NCI-H345 treated with DMSO at 0.1 percent for 48 hours (cell line): ENCODE results near the gene SDHAF3.
A peak's percentile ranks its signal among the peaks of the same experiment; 100 is the strongest.
"Not testable (repeated sequence)": the region's sequence is repeated elsewhere in the genome, so short reads cannot be mapped to it uniquely, and the experiment has no call there.

Source experiments
- DNase-seq: peaks from one replicate; lab custom pipeline; 2025; ENCODE audit not compliant: unreplicated experiment; lab: John Stamatoyannopoulos, UW

SDHAF3 gene

GRCh38 chr7:97120713-97121457 lies 3.4 kb downstream of the SDHAF3 start:
- no peak for DNase-seq

- not testable (repeated sequence) for DNase-seq
Observed at GRCh38 chr7:97123115-97123514, 5.6 kb downstream of the SDHAF3 start.

- no peak for DNase-seq
Observed at GRCh38 chr7:97126483-97127171, 9.1 kb downstream of the SDHAF3 start.

GRCh38 chr7:97128736-97129135 lies 11.2 kb downstream of the SDHAF3 start:
- DNase-seq = no peak

DNA sequence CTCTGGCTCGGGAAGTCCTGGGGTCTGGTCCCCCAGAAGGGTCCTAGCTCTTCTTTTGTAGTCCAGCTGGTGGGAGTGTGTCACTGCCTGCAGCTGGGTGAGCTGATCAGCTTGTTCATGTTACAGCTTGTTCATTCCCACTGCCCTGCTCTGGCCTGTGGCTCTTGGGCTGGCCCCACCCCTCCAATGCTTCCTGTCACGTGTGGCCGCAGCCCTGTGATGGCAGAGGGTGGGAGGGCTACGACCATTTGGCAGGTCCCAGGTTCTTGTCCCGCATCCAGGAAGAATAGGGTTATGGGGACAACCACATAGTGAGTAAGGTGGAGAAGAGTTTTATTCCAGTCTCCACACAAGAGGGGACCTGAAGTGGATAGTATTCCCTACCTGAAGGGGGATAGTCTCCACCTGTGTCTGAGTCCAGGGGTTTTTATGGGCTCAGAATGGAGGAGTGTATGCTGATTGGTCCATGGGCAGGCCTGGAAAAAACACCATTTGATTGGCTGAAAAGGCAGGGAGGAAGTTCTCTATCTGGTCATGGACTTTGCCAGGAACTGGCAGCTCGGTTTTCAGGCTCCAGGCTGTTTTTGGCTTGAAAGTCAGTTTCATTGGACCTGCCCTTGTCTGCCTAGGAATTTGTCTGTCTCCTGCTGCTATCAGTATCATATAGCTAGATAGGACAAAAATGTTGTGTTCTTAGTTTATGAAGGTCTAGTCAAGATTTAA lies 13.1 kb downstream of the SDHAF3 start:
- DNase-seq = no peak

- DNase-seq = no peak
Observed at GRCh38 chr7:97133159-97133558, 15.7 kb downstream of the SDHAF3 start.

GRCh38 chr7:97138830-97139229 lies 21.3 kb downstream of the SDHAF3 start:
- no peak for DNase-seq

DNA sequence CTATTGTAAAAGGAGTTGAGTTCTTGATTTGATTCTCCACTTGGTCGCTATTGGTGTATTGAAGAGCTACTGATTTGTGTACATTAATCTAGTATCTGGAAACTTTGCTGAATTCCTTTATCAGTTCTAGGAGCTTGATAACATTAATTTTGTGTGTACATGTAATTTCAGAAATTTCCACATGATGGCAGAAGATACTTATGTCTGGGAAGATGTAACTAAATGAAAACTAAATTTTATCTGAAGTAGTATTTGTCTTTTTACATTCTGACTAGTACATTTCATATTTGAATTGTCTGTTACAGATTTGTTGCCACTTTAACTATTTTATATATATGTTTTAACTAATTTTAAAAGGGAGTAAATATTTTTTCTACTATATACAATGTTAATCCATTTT lies 27.6 kb downstream of the SDHAF3 start:
- DNase-seq = peak; percentile 10

DNA sequence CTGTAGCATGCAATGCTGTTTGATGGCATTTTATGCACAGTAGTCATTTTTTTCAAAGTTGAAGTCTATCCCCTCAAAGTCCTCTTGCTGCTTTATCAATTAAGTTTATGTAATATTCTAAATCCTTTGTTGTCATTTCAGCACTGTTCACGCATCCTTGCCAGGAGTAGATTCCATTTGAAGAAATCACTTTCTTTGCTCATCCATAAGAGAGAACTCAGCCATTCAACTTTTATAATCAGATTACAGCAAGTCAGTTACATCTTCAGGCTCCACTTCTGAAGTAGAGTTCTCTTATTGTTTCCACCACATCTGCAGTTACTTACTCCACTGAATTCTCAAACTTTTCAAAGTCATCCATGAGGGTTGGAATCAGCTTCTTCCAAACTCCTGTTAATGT lies 32.3 kb downstream of the SDHAF3 start:
- no peak for DNase-seq

GRCh38 chr7:97155897-97156418 lies 38.5 kb downstream of the SDHAF3 start:
- DNase-seq = no peak

GRCh38 chr7:97159984-97160383 lies 42.5 kb downstream of the SDHAF3 start:
- DNase-seq = not testable (repeated sequence)

DNA sequence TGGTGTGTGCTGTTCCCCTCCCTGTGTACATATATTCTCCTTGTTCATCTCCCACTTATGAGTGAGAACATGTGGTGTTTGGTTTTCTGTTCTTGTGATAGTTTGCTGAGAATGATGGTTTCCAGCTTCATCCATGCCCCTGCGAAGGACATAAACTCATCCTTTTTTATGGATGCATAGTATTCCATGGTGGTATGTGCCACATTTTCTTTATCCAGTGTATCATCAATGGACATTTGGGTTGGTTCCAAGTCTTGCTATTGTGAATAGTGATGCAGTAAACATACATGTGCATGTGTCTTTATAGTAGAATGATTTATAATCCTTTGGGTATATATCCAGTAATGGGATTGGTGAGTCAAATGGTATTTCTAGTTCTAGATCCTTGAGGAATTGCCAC lies 44.1 kb downstream of the SDHAF3 start:
- not testable (repeated sequence) for DNase-seq

- DNase-seq = no peak
Observed at GRCh38 chr7:97166308-97166707, 48.8 kb downstream of the SDHAF3 start.

DNA sequence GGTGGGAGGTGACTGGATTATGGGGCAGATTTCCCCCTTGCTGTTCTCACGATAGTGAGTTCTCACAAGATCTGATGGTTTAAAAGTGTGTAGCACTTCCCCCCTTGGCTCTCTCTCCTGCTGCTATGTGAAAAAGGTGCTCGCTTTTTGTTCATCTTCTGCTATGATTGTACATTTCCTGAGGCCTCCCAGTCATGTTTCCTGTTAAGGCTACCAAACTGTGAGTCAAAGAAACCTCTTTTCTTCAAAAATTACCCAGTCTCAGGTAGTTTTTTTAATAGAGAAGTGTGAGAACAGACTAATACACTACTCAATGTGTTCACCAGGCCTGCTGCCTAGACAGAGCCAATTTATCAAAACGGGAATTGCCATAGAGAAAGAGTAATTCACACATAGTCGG lies 49.7 kb downstream of the SDHAF3 start:
- no peak for DNase-seq

DNA sequence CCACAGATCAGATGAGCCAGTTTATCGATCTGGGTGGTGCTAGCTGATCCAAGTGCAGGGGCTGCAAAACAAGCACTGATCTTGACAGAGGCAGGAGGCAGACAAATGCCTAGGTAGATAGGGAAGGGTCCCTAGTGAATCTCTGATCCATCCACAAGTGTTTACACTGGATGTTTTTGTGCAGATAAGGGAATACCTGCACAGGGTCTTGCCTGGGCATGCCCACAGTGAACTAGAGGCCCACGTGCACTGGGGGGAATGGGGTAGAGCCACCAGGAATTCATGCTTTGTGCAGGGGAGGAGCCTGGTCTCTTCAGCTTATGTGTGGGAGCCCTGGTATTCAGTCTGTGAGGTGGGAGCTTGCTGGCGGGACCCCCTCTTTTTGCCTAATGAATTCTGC lies 50.3 kb downstream of the SDHAF3 start:
- DNase-seq = no peak

- DNase-seq = no peak
Observed at GRCh38 chr7:97174303-97174702, 56.8 kb downstream of the SDHAF3 start.

- DNase-seq = peak; percentile 48
Observed at GRCh38 chr7:97179454-97180104, 62.1 kb downstream of the SDHAF3 start.

- DNase-seq = no peak
Observed at GRCh38 chr7:97187067-97187466, 69.6 kb downstream of the SDHAF3 start.

- DNase-seq = not testable (repeated sequence)
Observed at GRCh38 chr7:97196174-97196573, 78.7 kb downstream of the SDHAF3 start.

DNA sequence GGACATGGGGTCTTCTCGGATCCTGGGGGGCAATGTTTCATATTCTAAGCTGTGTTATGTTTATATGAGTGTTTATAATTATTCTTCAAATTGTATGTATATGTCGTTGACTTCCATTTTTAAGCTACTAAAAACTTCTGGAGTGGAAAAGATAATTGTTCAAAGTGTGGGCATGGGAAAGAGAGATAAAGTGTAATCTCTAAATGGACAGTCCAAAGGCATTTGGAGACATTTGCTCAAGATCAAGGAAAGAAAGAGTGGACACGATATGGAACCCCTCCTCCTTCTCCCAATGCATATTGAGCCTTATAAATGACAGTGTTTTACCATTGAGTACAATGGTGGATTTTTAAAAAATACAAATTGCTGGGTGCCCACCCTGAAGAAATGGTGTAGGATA lies 81.1 kb downstream of the SDHAF3 start:
- no peak for DNase-seq

- DNase-seq = no peak
Observed at GRCh38 chr7:97200018-97200417, 82.5 kb downstream of the SDHAF3 start.
